ENCODE data around the gene LIN9. TPM values are rescaled to one million over a fixed set of nuclear protein-coding genes. Genes with fewer than 3 reads are reported as not detected.

The LIN9 gene
- total and polyA plus RNA-seq, 2 of the 13 experiments (the other 11 are each of a cell fraction or from before 2014, with no cell fraction given): 3.0 to 10.0 TPM

GRCh38 chr1:226308723-226309397, at the start of gene LIN9 (continued):
- TF ChIP-seq NR1H2 (CRISPR knock-in tag; IDR thresholded peaks at IDR 0.05; ENCODE audit: borderline replicate concordance, low read depth) (no peak), POLR2G (IDR thresholded peaks at IDR 0.05; ENCODE audit: low read depth, low read length) (peak; percentile 81), MTF1 (CRISPR knock-in tag; IDR thresholded peaks at IDR 0.05) (no peak), ZNF546 (CRISPR knock-in tag; conservative IDR thresholded peaks at IDR 0.05) (no peak), ATRX (CRISPR knock-in tag; IDR thresholded peaks at IDR 0.05; ENCODE audit: borderline replicate concordance) (no peak), ZFX (CRISPR knock-in tag; IDR thresholded peaks at IDR 0.05; ENCODE audit: low read depth) (peak; percentile 58), ZNF431 (CRISPR knock-in tag; IDR thresholded peaks at IDR 0.05; ENCODE audit: borderline replicate concordance, low read depth) (peak; percentile 63; the same call in 1 of the 2 replicates), HOXA5 (CRISPR knock-in tag; IDR thresholded peaks at IDR 0.05) (no peak; the same call in 1 of the 2 replicates), MLXIP (CRISPR knock-in tag; IDR thresholded peaks at IDR 0.05; ENCODE audit: borderline replicate concordance) (no peak), LRRFIP1 (CRISPR knock-in tag; conservative IDR thresholded peaks at IDR 0.05) (no peak), ZNF333 (CRISPR knock-in tag; IDR thresholded peaks at IDR 0.05; ENCODE audit: borderline replicate concordance) (no peak), CEBPG (CRISPR knock-in tag; IDR thresholded peaks at IDR 0.05) (no peak), RXRA (CRISPR knock-in tag; IDR thresholded peaks at IDR 0.05) (no peak), FOSL1 (CRISPR knock-in tag; IDR thresholded peaks at IDR 0.05; ENCODE audit: borderline replicate concordance) (no peak), MTA3 (CRISPR knock-in tag; IDR thresholded peaks at IDR 0.05) (no peak)
- TF ChIP-seq, protein P1, sequence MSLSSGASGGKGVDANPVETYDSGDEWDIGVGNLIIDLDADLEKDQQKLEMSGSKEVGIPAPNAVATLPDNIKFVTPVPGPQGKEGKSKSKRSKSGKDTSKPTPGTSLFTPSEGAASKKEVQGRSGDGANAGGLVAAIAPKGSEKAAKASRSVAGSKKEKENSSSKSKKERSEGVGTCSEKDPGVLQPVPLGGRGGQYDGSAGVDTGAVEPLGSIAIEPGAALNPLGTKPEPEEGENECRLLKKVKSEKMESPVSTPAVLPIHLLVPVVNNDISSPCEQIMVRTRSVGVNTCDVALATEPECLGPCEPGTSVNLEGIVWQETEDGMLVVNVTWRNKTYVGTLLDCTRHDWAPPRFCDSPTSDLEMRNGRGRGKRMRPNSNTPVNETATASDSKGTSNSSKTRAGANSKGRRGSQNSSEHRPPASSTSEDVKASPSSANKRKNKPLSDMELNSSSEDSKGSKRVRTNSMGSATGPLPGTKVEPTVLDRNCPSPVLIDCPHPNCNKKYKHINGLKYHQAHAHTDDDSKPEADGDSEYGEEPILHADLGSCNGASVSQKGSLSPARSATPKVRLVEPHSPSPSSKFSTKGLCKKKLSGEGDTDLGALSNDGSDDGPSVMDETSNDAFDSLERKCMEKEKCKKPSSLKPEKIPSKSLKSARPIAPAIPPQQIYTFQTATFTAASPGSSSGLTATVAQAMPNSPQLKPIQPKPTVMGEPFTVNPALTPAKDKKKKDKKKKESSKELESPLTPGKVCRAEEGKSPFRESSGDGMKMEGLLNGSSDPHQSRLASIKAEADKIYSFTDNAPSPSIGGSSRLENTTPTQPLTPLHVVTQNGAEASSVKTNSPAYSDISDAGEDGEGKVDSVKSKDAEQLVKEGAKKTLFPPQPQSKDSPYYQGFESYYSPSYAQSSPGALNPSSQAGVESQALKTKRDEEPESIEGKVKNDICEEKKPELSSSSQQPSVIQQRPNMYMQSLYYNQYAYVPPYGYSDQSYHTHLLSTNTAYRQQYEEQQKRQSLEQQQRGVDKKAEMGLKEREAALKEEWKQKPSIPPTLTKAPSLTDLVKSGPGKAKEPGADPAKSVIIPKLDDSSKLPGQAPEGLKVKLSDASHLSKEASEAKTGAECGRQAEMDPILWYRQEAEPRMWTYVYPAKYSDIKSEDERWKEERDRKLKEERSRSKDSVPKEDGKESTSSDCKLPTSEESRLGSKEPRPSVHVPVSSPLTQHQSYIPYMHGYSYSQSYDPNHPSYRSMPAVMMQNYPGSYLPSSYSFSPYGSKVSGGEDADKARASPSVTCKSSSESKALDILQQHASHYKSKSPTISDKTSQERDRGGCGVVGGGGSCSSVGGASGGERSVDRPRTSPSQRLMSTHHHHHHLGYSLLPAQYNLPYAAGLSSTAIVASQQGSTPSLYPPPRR (CRISPR knock-in tag; IDR thresholded peaks at IDR 0.05; ENCODE audit: borderline replicate concordance): peak; percentile 64; the same call in 1 of the 2 replicates
- TF ChIP-seq, protein P2, sequence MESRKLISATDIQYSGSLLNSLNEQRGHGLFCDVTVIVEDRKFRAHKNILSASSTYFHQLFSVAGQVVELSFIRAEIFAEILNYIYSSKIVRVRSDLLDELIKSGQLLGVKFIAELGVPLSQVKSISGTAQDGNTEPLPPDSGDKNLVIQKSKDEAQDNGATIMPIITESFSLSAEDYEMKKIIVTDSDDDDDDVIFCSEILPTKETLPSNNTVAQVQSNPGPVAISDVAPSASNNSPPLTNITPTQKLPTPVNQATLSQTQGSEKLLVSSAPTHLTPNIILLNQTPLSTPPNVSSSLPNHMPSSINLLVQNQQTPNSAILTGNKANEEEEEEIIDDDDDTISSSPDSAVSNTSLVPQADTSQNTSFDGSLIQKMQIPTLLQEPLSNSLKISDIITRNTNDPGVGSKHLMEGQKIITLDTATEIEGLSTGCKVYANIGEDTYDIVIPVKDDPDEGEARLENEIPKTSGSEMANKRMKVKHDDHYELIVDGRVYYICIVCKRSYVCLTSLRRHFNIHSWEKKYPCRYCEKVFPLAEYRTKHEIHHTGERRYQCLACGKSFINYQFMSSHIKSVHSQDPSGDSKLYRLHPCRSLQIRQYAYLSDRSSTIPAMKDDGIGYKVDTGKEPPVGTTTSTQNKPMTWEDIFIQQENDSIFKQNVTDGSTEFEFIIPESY (CRISPR knock-in tag; IDR thresholded peaks at IDR 0.05): no peak
